D341Med (cell line): Measurements from ENCODE around the gene CRELD2.

Source experiments
- DNase-seq: peaks from one replicate; pipeline ENCODE4 v3.0.0; 2012; ENCODE audit warnings: low spot score

Gene CRELD2

GRCh38 chr22:49946612-49947295 is 28.3 kb downstream of the CRELD2 start:
- no peak for DNase-seq

GRCh38 chr22:49947296-49947622 is 28.8 kb downstream of the CRELD2 start:
- no peak for DNase-seq

GRCh38 chr22:49948116-49948957 is 29.9 kb downstream of the CRELD2 start:
- no peak for DNase-seq

- no peak for DNase-seq
Observed at GRCh38 chr22:49948958-49949913, 30.8 kb downstream of the CRELD2 start.

GRCh38 chr22:49949914-49950292 is 31.5 kb downstream of the CRELD2 start:
- DNase-seq: no peak

GRCh38 chr22:49950396-49950994 is 32.1 kb downstream of the CRELD2 start:
- DNase-seq: no peak

- no peak for DNase-seq
Observed at GRCh38 chr22:49951000-49951677, 32.7 kb downstream of the CRELD2 start.

- no peak for DNase-seq
Observed at GRCh38 chr22:49951678-49951985, 33.2 kb downstream of the CRELD2 start.

- DNase-seq: no peak
Observed at GRCh38 chr22:49951986-49952896, 33.8 kb downstream of the CRELD2 start.

- DNase-seq: no peak
Observed at GRCh38 chr22:49953027-49953679, 34.7 kb downstream of the CRELD2 start.

- no peak for DNase-seq
Observed at GRCh38 chr22:49953680-49954344, 35.4 kb downstream of the CRELD2 start.

- no peak for DNase-seq
Observed at GRCh38 chr22:49954354-49954753, 35.9 kb downstream of the CRELD2 start.

- no peak for DNase-seq
Observed at GRCh38 chr22:49954991-49955580, 36.7 kb downstream of the CRELD2 start.

GRCh38 chr22:49955581-49956417 is 37.4 kb downstream of the CRELD2 start:
- DNase-seq: no peak

- DNase-seq: no peak
Observed at GRCh38 chr22:49956418-49956770, 38.0 kb downstream of the CRELD2 start.

GRCh38 chr22:49956914-49957825 is 38.7 kb downstream of the CRELD2 start:
- no peak for DNase-seq

- no peak for DNase-seq
Observed at GRCh38 chr22:49957826-49958365, 39.5 kb downstream of the CRELD2 start.
